ENCODE measurements around the gene YIPF4.

GRCh38 chr2:32246911-32247310, 30.8 kb upstream of the YIPF4 start:
- no peak for TF ChIP-seq CTCF (IDR thresholded peaks at IDR 0.05)
- TF ChIP-seq POLR2A (IDR thresholded peaks at IDR 0.05), result no peak

All from vagina (tissue), 2 donors.